ENCODE results near the gene SGMS1.

Gene SGMS1

DNA sequence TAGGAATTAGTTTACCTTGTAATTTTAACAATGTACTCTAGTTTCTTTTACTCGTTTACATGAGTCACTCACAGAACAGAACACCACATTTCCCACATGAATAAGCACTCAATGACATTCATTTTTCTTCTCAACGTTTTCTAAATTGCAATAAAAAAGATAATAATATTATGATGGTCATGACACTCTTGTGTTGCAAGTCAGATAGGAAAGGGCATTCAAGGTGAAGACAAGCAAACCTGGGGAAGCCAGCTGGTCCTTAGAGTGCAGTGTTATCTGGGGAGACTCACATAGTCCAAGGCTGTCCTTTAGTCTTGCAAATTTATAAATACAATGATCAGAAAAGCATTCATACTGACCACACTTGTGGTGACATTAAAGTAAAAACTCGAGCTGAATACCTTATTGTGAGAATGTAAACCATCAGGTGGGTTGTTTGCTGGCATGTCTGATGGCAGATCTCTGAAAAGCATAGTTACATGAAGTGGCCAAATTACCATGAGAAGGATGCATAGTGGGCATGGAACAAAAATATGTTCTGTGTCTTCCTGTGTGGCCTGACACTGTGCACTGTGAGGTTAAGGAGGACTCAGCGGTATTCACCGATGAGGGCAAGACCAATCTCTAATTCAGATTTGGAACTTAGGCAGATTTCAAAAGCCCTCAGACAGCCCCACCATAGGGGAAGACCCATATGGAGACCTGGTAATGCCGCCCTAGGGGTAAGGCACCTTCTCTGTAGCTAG lies 213.5 kb downstream of the SGMS1 start:
- H3K27ac ChIP-seq (ENCODE audit: low read length) = no peak overlapping the region

GRCh38 chr10:50407076-50407801 lies 216.5 kb downstream of the SGMS1 start:
- no peaks in the 10 kb centered on the region for H3K36me3 ChIP-seq (ENCODE audit: control insufficient read depth in 1 of 2, insufficient read depth in 2 of 2, low read length in 2 of 2)
- no peaks in the 10 kb centered on the region for H3K9me3 ChIP-seq (ENCODE audit: control insufficient read depth in 1 of 2, low read length in 2 of 2)
- no peaks in the 10 kb centered on the region for H3K27me3 ChIP-seq (ENCODE audit: low read depth, low read length)
- no peak overlapping the region for H3K27ac ChIP-seq (ENCODE audit: low read length)
- H3K4me3 ChIP-seq (ENCODE audit: low read depth in 1 of 2, low read length in 2 of 2) = no peak overlapping the region
- no peaks in the 10 kb centered on the region for H3K4me1 ChIP-seq (ENCODE audit: control insufficient read depth in 1 of 2, insufficient read depth in 2 of 2, low read length in 2 of 2)

More for the DNA sequence above, 213.5 kb downstream of the SGMS1 start:
- H3K4me1 ChIP-seq (ENCODE audit: control insufficient read depth in 1 of 2, insufficient read depth in 2 of 2, low read length in 2 of 2) = peaks cover 0 to 3% of the 10 kb centered on the region in 2 donors
- H3K4me3 ChIP-seq (ENCODE audit: low read depth in 1 of 2, low read length in 2 of 2) = no peak overlapping the region
- H3K9me3 ChIP-seq (ENCODE audit: control insufficient read depth in 1 of 2, low read length in 2 of 2) = no peaks in the 10 kb centered on the region
- no peaks in the 10 kb centered on the region for H3K36me3 ChIP-seq (ENCODE audit: control insufficient read depth in 1 of 2, insufficient read depth in 2 of 2, low read length in 2 of 2)
- no peaks in the 10 kb centered on the region for H3K27me3 ChIP-seq (ENCODE audit: low read depth, low read length)

DNA sequence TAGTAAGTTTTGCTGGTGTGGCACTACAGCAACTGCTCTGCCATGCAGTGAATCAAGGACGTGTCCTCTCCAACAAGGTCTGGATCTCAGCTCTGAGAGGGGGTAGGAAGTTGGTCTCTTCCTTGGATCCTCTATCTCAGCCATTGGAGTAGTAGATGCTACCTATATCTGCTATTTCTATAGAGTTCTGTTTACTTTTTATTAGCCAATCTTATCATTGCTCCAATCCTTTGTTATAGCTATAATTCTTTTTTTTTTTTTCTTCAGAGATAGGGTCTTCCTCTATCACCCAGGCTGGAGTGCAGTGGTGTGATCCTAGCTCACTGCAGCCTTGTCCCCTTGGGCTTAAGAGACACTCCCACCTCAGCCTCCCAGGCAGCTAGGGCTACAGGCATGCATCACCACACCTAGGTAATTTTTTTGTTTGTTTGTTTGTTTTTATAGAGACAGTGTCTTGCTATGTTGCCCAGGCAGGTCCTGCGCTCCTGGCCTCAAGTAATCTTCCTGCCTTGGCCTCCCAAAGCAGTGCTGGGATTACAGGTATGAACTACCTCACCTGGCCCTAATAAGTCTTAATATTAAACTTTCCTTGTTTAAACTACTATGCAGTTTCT lies 217.2 kb downstream of the SGMS1 start:
- H3K27ac ChIP-seq (ENCODE audit: low read length) = no peak overlapping the region
- no peak overlapping the region for H3K4me3 ChIP-seq (ENCODE audit: low read depth in 1 of 2, low read length in 2 of 2)
- H3K4me1 ChIP-seq (ENCODE audit: control insufficient read depth in 1 of 2, insufficient read depth in 2 of 2, low read length in 2 of 2) = no peaks in the 10 kb centered on the region
- H3K27me3 ChIP-seq (ENCODE audit: low read depth, low read length) = no peaks in the 10 kb centered on the region
- H3K9me3 ChIP-seq (ENCODE audit: control insufficient read depth in 1 of 2, low read length in 2 of 2) = no peaks in the 10 kb centered on the region
- no peaks in the 10 kb centered on the region for H3K36me3 ChIP-seq (ENCODE audit: control insufficient read depth in 1 of 2, insufficient read depth in 2 of 2, low read length in 2 of 2)

DNA sequence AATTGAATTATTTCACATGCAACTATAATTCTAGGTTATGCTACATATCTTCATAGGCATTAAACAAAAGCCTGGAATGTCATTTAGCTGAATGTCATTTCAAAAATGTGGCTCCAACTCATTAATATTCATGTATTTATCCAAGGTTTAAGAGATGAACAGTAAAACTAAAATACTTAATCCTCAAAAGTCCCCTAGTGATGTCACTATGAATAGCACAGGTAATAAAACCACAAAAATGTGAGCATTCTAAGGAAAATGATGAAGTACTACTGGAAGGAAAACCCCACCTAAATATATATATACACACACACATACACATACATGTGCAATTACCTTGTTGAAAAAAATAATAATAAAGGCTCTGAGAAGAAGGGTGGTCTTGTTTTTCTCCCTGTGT lies 218.0 kb downstream of the SGMS1 start:
- Histone ChIP-seq H3K9me3 (ENCODE audit: control insufficient read depth in 1 of 2, low read length in 2 of 2) (no peaks in the 10 kb centered on the region), H3K27me3 (ENCODE audit: low read depth, low read length) (no peaks in the 10 kb centered on the region), H3K27ac (ENCODE audit: low read length) (no peak overlapping the region), H3K4me1 (ENCODE audit: control insufficient read depth in 1 of 2, insufficient read depth in 2 of 2, low read length in 2 of 2) (no peaks in the 10 kb centered on the region), H3K36me3 (ENCODE audit: control insufficient read depth in 1 of 2, insufficient read depth in 2 of 2, low read length in 2 of 2) (no peaks in the 10 kb centered on the region), H3K4me3 (ENCODE audit: low read depth in 1 of 2, low read length in 2 of 2) (no peak overlapping the region)

- Histone ChIP-seq H3K4me3 (ENCODE audit: low read depth in 1 of 2, low read length in 2 of 2) (no peak overlapping the region), H3K27ac (ENCODE audit: low read length) (no peak overlapping the region), H3K4me1 (ENCODE audit: control insufficient read depth in 1 of 2, insufficient read depth in 2 of 2, low read length in 2 of 2) (no peaks in the 10 kb centered on the region), H3K27me3 (ENCODE audit: low read depth, low read length) (no peaks in the 10 kb centered on the region), H3K9me3 (ENCODE audit: control insufficient read depth in 1 of 2, low read length in 2 of 2) (no peaks in the 10 kb centered on the region), H3K36me3 (ENCODE audit: control insufficient read depth in 1 of 2, insufficient read depth in 2 of 2, low read length in 2 of 2) (no peaks in the 10 kb centered on the region)
Measured at GRCh38 chr10:50404021-50404773, 219.6 kb downstream of the SGMS1 start.

DNA sequence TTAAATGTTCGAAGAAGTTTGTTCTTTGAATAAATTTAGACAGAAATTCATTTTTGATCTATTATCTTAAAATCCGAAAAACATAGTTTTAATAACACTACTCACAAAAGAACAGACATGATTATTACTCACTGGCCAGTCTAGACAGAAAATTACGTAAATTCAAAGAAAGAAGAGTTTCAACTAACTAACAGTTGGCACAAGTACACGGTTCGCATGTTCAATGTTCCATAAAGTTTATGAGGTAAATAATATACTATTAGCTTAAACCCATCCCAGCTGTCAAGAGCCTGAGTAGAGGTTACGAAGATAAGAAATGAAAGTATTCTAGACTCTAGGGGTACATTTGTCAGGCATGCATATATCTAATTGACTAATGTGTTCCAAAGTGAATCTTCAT lies 220.7 kb downstream of the SGMS1 start:
- H3K4me1 ChIP-seq (ENCODE audit: control insufficient read depth in 1 of 2, insufficient read depth in 2 of 2, low read length in 2 of 2) = no peaks in the 10 kb centered on the region
- no peak overlapping the region for H3K27ac ChIP-seq (ENCODE audit: low read length)
- H3K9me3 ChIP-seq (ENCODE audit: control insufficient read depth in 1 of 2, low read length in 2 of 2) = no peaks in the 10 kb centered on the region
- no peaks in the 10 kb centered on the region for H3K27me3 ChIP-seq (ENCODE audit: low read depth, low read length)
- H3K36me3 ChIP-seq (ENCODE audit: control insufficient read depth in 1 of 2, insufficient read depth in 2 of 2, low read length in 2 of 2) = no peaks in the 10 kb centered on the region
- H3K4me3 ChIP-seq (ENCODE audit: low read depth in 1 of 2, low read length in 2 of 2) = no peak overlapping the region

GRCh38 chr10:50402466-50402865 lies 221.3 kb downstream of the SGMS1 start:
- H3K27me3 ChIP-seq (ENCODE audit: low read depth, low read length) = no peaks in the 10 kb centered on the region
- H3K27ac ChIP-seq (ENCODE audit: low read length) = no peak overlapping the region
- H3K4me1 ChIP-seq (ENCODE audit: control insufficient read depth in 1 of 2, insufficient read depth in 2 of 2, low read length in 2 of 2) = peaks cover 0 to 4% of the 10 kb centered on the region in 2 donors
- H3K36me3 ChIP-seq (ENCODE audit: control insufficient read depth in 1 of 2, insufficient read depth in 2 of 2, low read length in 2 of 2) = no peaks in the 10 kb centered on the region
- H3K9me3 ChIP-seq (ENCODE audit: control insufficient read depth in 1 of 2, low read length in 2 of 2) = no peaks in the 10 kb centered on the region
- no peak overlapping the region for H3K4me3 ChIP-seq (ENCODE audit: low read depth in 1 of 2, low read length in 2 of 2)

- Histone ChIP-seq H3K27ac (ENCODE audit: low read length) (no peak overlapping the region), H3K27me3 (ENCODE audit: low read depth, low read length) (no peaks in the 10 kb centered on the region), H3K4me3 (ENCODE audit: low read depth in 1 of 2, low read length in 2 of 2) (no peak overlapping the region), H3K9me3 (ENCODE audit: control insufficient read depth in 1 of 2, low read length in 2 of 2) (no peaks in the 10 kb centered on the region), H3K4me1 (ENCODE audit: control insufficient read depth in 1 of 2, insufficient read depth in 2 of 2, low read length in 2 of 2) (peaks cover 4 to 20% of the 10 kb centered on the region in 2 donors), H3K36me3 (ENCODE audit: control insufficient read depth in 1 of 2, insufficient read depth in 2 of 2, low read length in 2 of 2) (no peaks in the 10 kb centered on the region)
Measured at GRCh38 chr10:50400694-50401093, 223.1 kb downstream of the SGMS1 start.

DNA sequence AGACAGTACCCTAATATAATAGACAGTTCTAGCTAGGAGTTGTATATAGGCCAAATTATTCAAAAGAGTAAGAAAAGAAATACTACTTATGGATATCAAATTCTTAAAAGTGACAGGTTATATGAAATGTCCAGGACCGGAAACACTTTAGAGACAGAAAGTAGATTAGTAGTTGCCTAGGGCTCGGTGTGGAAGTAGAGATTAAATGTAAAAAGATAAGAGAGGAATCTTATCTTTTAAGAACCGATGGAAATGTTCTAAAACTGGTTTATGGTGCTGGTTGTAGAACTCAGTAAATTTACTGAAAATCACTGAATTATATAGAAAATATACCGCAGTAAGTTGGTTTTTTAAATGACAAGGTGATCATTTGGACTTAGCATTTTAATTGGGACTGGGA lies 224.9 kb downstream of the SGMS1 start:
- no peaks in the 10 kb centered on the region for H3K27me3 ChIP-seq (ENCODE audit: low read depth, low read length)
- H3K4me1 ChIP-seq (ENCODE audit: control insufficient read depth in 1 of 2, insufficient read depth in 2 of 2, low read length in 2 of 2) = peaks cover 17 to 22% of the 10 kb centered on the region in 2 donors
- H3K36me3 ChIP-seq (ENCODE audit: control insufficient read depth in 1 of 2, insufficient read depth in 2 of 2, low read length in 2 of 2) = no peaks in the 10 kb centered on the region
- no peak overlapping the region for H3K4me3 ChIP-seq (ENCODE audit: low read depth in 1 of 2, low read length in 2 of 2)
- H3K27ac ChIP-seq (ENCODE audit: low read length) = no peak overlapping the region
- H3K9me3 ChIP-seq (ENCODE audit: control insufficient read depth in 1 of 2, low read length in 2 of 2) = no peaks in the 10 kb centered on the region

DNA sequence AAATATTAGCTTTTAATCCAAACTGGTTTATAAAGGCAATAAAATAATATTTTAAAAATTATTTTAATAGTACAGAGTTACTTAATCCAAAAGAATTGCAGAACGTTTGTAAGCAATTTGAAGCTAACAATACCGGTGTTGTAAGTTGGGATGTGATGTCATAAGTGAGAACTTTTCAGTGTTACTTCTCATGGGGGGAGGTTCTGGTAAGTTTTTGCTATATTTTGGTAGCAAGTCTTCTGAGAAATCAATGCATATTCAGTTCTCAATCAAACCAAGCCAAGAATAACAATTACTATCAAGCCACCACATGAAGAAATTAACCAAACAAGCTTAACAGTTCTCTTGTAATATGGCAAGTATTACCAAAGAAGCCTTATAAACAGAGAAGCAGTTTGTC lies 225.4 kb downstream of the SGMS1 start:
- Histone ChIP-seq H3K4me3 (ENCODE audit: low read depth in 1 of 2, low read length in 2 of 2) (no peak overlapping the region), H3K9me3 (ENCODE audit: control insufficient read depth in 1 of 2, low read length in 2 of 2) (no peaks in the 10 kb centered on the region), H3K36me3 (ENCODE audit: control insufficient read depth in 1 of 2, insufficient read depth in 2 of 2, low read length in 2 of 2) (no peaks in the 10 kb centered on the region), H3K27ac (ENCODE audit: low read length) (no peak overlapping the region), H3K4me1 (ENCODE audit: control insufficient read depth in 1 of 2, insufficient read depth in 2 of 2, low read length in 2 of 2) (peaks cover 18 to 22% of the 10 kb centered on the region in 2 donors), H3K27me3 (ENCODE audit: low read depth, low read length) (no peaks in the 10 kb centered on the region)

Measured in muscle layer of duodenum (tissue), 2 donors.